Measurements from ENCODE around the gene PIK3C2A.

DNA sequence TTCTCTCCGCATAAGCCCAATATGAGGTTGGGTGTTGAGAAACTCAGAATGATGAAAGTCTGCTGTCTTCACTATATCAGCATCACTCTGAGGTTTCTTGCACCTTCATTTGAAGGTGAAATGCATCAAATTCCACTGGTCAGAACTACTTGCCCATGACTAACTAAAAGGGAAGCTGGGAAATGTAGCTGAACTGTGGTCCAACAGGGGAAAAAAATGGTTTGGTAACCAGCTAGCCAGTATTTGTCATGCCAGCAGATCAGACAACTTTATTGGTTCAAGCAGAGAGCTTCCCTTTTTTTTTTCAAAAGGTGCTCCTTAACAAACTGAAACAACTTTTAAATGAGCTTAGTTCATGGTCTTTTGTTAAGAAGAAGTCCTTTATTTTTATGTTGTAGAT is 14.2 kb upstream of the PIK3C2A start:
- TF ChIP-seq POLR2A (IDR thresholded peaks at IDR 0.05; ENCODE audit: control extremely low read depth in 1 of 2, low read depth in 2 of 2, low read length in 2 of 2) (no peak), KDM1A (IDR thresholded peaks at IDR 0.05; ENCODE audit: borderline replicate concordance, low read length) (no peak), CREB1 (IDR thresholded peaks at IDR 0.05) (no peak)
- TF ChIP-seq, protein P1, sequence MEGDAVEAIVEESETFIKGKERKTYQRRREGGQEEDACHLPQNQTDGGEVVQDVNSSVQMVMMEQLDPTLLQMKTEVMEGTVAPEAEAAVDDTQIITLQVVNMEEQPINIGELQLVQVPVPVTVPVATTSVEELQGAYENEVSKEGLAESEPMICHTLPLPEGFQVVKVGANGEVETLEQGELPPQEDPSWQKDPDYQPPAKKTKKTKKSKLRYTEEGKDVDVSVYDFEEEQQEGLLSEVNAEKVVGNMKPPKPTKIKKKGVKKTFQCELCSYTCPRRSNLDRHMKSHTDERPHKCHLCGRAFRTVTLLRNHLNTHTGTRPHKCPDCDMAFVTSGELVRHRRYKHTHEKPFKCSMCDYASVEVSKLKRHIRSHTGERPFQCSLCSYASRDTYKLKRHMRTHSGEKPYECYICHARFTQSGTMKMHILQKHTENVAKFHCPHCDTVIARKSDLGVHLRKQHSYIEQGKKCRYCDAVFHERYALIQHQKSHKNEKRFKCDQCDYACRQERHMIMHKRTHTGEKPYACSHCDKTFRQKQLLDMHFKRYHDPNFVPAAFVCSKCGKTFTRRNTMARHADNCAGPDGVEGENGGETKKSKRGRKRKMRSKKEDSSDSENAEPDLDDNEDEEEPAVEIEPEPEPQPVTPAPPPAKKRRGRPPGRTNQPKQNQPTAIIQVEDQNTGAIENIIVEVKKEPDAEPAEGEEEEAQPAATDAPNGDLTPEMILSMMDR (IDR thresholded peaks at IDR 0.05; ENCODE audit: control extremely low read depth in 1 of 3, insufficient read depth in 1 of 3, low read depth in 1 of 3, low read length in 3 of 3) = no peak

Data from H1 (cell line).